WTC11 (cell line): ENCODE data around the gene MADD. TPM values are rescaled to one million over a fixed set of nuclear protein-coding genes. Genes with fewer than 3 reads are reported as not detected.

Experiments
- ATAC-seq: fragments of 200-7000 bp; cut with Tn5 transposase; 2 replicates; pipeline ENCODE4 v1.10.0; 2021; ENCODE audit warnings: mild to moderate bottlenecking, moderate library complexity
- CTCF ChIA-PET: fragments of 300-600 bp; sonication (Branson Sonifier 250); formaldehyde crosslinking; loops from one replicate; lab custom pipeline; 2021; ENCODE audit warnings: antibody characterized with exemption; lab: Charles Lee
- POLR2A ChIA-PET: fragments of 350-600 bp; sonication (Branson Sonifier 250); formaldehyde crosslinking; loops from one replicate; lab custom pipeline; 2021; ENCODE audit warnings: antibody characterized with exemption; lab: Charles Lee
- DNase-seq: peaks from one replicate; pipeline ENCODE4 v3.0.0; 2021; ENCODE audit warnings: low spot score
- H3K27ac Mint-ChIP-seq: 2 replicates; pipeline ENCODE4 v1.8.0; 2021; ENCODE audit warnings: mixed read lengths
- H3K27me3 Mint-ChIP-seq: 2 replicates; pipeline ENCODE4 v1.8.0; 2021; ENCODE audit warnings: low read depth, mild to moderate bottlenecking, moderate library complexity, mixed read lengths
- H3K36me3 Mint-ChIP-seq: 2 replicates; pipeline ENCODE4 v1.8.0; 2021; ENCODE audit warnings: mixed read lengths
- H3K4me1 Mint-ChIP-seq: 2 replicates; pipeline ENCODE4 v1.8.0; 2022; ENCODE audit warnings: mixed read lengths
- H3K4me3 Mint-ChIP-seq: 2 replicates; pipeline ENCODE4 v1.8.0; 2021; ENCODE audit warnings: mild to moderate bottlenecking, moderate library complexity, mixed read lengths
- H3K9me3 Mint-ChIP-seq: 2 replicates; pipeline ENCODE4 v1.8.0; 2021; ENCODE audit warnings: mixed read lengths
- CREM ChIP-seq: sonication (generic); formaldehyde crosslinking; IDR thresholded peaks from 2 replicates; pipeline ENCODE4 v1.8.1; 2022; ENCODE audit warnings: mild to moderate bottlenecking, missing genetic modification reagents, moderate library complexity
- E2F4 ChIP-seq: sonication (generic); formaldehyde crosslinking; IDR thresholded peaks from 2 replicates; pipeline ENCODE4 v1.8.1; 2022; ENCODE audit warnings: low read depth, mild to moderate bottlenecking, moderate library complexity, missing genetic modification reagents, borderline replicate concordance
- ESRRA ChIP-seq: sonication (generic); formaldehyde crosslinking; IDR thresholded peaks from 2 replicates; pipeline ENCODE4 v1.8.1; 2022; ENCODE audit warnings: mild to moderate bottlenecking, missing genetic modification reagents, borderline replicate concordance
- FOXJ3 ChIP-seq: sonication (generic); formaldehyde crosslinking; IDR thresholded peaks from 2 replicates; pipeline ENCODE4 v1.9.0; 2021; ENCODE audit warnings: missing genetic modification reagents, mild to moderate bottlenecking, borderline replicate concordance
- FOXK1 ChIP-seq: sonication (generic); formaldehyde crosslinking; IDR thresholded peaks from 2 replicates; pipeline ENCODE4 v1.8.0; 2022; ENCODE audit warnings: mild to moderate bottlenecking, moderate library complexity, missing genetic modification reagents
- FOXP1 ChIP-seq: sonication (generic); formaldehyde crosslinking; IDR thresholded peaks from 2 replicates; pipeline ENCODE4 v1.8.0; 2022; ENCODE audit warnings: missing genetic modification reagents, mild to moderate bottlenecking, moderate library complexity, borderline replicate concordance
- MLX ChIP-seq: sonication (generic); formaldehyde crosslinking; IDR thresholded peaks from 2 replicates; pipeline ENCODE4 v1.8.1; 2023; ENCODE audit warnings: mild to moderate bottlenecking, missing genetic modification reagents, moderate library complexity
- MYBL2 ChIP-seq: sonication (generic); formaldehyde crosslinking; IDR thresholded peaks from 2 replicates; pipeline ENCODE4 v1.8.1; 2023; ENCODE audit warnings: mild to moderate bottlenecking, moderate library complexity, missing genetic modification reagents
- NFE2L1 ChIP-seq: sonication (generic); formaldehyde crosslinking; IDR thresholded peaks from 2 replicates; pipeline ENCODE4 v1.8.1; 2023; ENCODE audit warnings: missing genetic modification reagents
- NFYB ChIP-seq: sonication (generic); formaldehyde crosslinking; conservative IDR thresholded peaks from 2 replicates; pipeline ENCODE4 v1.8.0; 2022; ENCODE audit warnings: low read depth, missing genetic modification reagents
- NR3C1 ChIP-seq: sonication (generic); formaldehyde crosslinking; conservative IDR thresholded peaks from 2 replicates; pipeline ENCODE4 v1.8.1; 2023; ENCODE audit warnings: low read depth, mild to moderate bottlenecking, missing genetic modification reagents
- OVOL2 ChIP-seq: fragments of 250-450 bp; sonication (Bioruptor Pico); IDR thresholded peaks from 2 replicates; pipeline ENCODE4 v1.9.0; 2021; ENCODE audit warnings: mild to moderate bottlenecking, borderline replicate concordance
- SOX15 ChIP-seq: fragments of 250-450 bp; sonication (Bioruptor Pico); IDR thresholded peaks from 2 replicates; pipeline ENCODE4 v1.9.0; 2021; ENCODE audit warnings: mild to moderate bottlenecking
- SP1 ChIP-seq: sonication (generic); formaldehyde crosslinking; conservative IDR thresholded peaks from 2 replicates; pipeline ENCODE4 v1.8.1; 2022; ENCODE audit warnings: missing genetic modification reagents
- ZBTB43 ChIP-seq: sonication (generic); formaldehyde crosslinking; IDR thresholded peaks from 2 replicates; pipeline ENCODE4 v1.8.1; 2023; ENCODE audit warnings: mild to moderate bottlenecking, missing genetic modification reagents
- ZNF138 ChIP-seq: sonication (generic); formaldehyde crosslinking; conservative IDR thresholded peaks from 2 replicates; pipeline ENCODE4 v1.8.1; 2022; ENCODE audit warnings: mild to moderate bottlenecking, moderate library complexity, missing genetic modification reagents
- ZNF219 ChIP-seq: sonication (generic); formaldehyde crosslinking; IDR thresholded peaks from 2 replicates; pipeline ENCODE4 v1.8.0; 2023; ENCODE audit warnings: missing genetic modification reagents, mild to moderate bottlenecking, borderline replicate concordance
- ZNF425 ChIP-seq: fragments of 250-450 bp; sonication (Bioruptor Pico); conservative IDR thresholded peaks from 2 replicates; pipeline ENCODE4 v1.9.0; 2021; ENCODE audit warnings: mild to moderate bottlenecking
- total RNA-seq: library from RNA; stranded (reverse); gene quantifications from 3 replicates; pipeline ENCODE4 v1.2.3, GENCODE V29; 2021
- TF ChIP-seq, protein P1 (sequence below): sonication (generic); formaldehyde crosslinking; IDR thresholded peaks from 2 replicates; pipeline ENCODE4 v1.8.0; 2022; ENCODE audit warnings: mild to moderate bottlenecking, missing genetic modification reagents

Gene MADD
- total RNA-seq, 1 experiment from 2014 or later: 47.5 TPM

DNA sequence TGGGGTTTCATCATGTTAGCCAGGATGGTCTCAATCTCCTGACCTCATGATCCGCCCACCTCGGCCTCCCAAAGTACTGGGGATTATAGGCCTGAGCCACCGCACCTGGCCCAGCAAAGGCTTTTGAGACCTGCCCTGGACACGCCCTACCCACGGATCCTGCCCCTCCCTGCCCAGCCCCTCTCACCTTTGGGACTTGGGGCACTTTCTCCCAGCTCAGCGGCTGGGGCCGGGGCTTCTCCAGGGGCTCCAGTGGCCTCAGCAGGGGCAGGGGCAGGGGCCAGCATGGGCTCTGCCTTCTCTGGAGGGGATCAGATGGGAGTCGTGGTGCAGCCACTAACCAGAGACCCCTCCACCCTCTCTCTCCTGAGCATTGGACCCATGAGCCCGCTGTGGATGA lies 80.4 kb downstream of the MADD start:
- DNase-seq (no peak), ATAC-seq (no peak)
- Mint-ChIP-seq H3K4me1 (peaks cover 13% of the 10 kb centered on the region), H3K27me3 (no peaks in the 10 kb centered on the region), H3K9me3 (no peaks in the 10 kb centered on the region), H3K27ac (no peak overlapping the region), H3K36me3 (no peaks in the 10 kb centered on the region), H3K4me3 (no peak overlapping the region)
- ChIA-PET POLR2A (interaction anchor here (0.7 kb wide), 1 partner anchor 93 kb away, joined by 4 read pairs; the partner anchor contains the start of gene NR1H3), CTCF (interaction anchor here (1.0 to 1.4 kb wide), 3 partner anchors 24 to 93 kb away, joined by 3 to 6 read pairs (median 3); partner anchors contain the start of gene NR1H3)
- TF ChIP-seq NR3C1 (CRISPR knock-in tag) (no peak), CREM (CRISPR knock-in tag) (no peak)

GRCh38 chr11:47351156-47352126 lies 81.5 kb downstream of the MADD start:
- H3K4me3 Mint-ChIP-seq: no peak overlapping the region
- CTCF ChIA-PET: interaction anchor here (1.2 to 1.4 kb wide), 3 partner anchors 92 to 118 kb away, joined by 3 to 4 read pairs (median 3); partner anchors contain the start of gene NR1H3

DNA sequence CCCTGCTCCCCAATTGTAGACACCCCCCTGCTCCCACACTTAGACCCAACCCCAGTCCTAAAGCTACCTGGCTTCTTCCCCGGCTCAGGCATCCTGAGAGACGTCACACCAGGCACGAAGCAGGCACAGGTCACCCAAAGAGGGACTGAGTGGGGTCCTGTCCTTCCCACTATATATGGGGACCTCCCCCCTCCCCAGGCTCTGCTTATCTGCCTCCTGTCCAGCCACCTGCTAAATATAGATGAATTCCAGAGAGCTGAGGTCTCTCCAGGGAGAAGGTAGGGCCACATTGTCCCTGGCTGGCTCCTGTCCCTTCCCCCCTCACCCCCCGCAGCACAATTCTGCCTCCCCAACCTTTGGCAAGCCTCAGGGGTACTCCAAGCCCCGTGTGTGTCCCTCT lies 82.6 kb downstream of the MADD start, which contains the start of gene MYBPC3:
MYBPC3 (minus strand) TSS at position 147 of the 400 bp plus-strand sequence; CDS start at position 92, 55 bp downstream.
- H3K36me3 Mint-ChIP-seq: no peaks in the 10 kb centered on the region
- DNase-seq: no peak
- ChIA-PET CTCF (interaction anchor here (1.2 kb wide), 1 partner anchor 119 kb away, joined by 3 read pairs; no protein-coding TSS in a partner anchor), POLR2A (no interaction called here)
- TF ChIP-seq MYBL2 (no peak), FOXJ3 (CRISPR knock-in tag) (no peak), E2F4 (CRISPR knock-in tag) (no peak)
- no peaks in the 10 kb centered on the region for H3K27me3 Mint-ChIP-seq
- no peak within 1 kb of the TSS for H3K27ac Mint-ChIP-seq
- ATAC-seq: no peak
- no peaks in the 10 kb centered on the region for H3K9me3 Mint-ChIP-seq
- H3K4me3 Mint-ChIP-seq: no peak within 1 kb of the TSS
- peaks cover 13% of the 10 kb centered on the region for H3K4me1 Mint-ChIP-seq

More at GRCh38 chr11:47351156-47352126, 81.5 kb downstream of the MADD start:
- POLR2A ChIA-PET: no interaction called here
- DNase-seq: no peak
- ATAC-seq: no peak
- Mint-ChIP-seq H3K4me1 (peaks cover 13% of the 10 kb centered on the region), H3K36me3 (no peaks in the 10 kb centered on the region)
- TF ChIP-seq MLX (CRISPR knock-in tag): no peak
- no peak for TF ChIP-seq MYBL2
- TF ChIP-seq NFE2L1: no peak
- TF ChIP-seq ESRRA: peak; percentile 87; the same call in 1 of the 2 replicates
- TF ChIP-seq, all 79 proteins: peak for 1
- Mint-ChIP-seq H3K27ac (peak overlapping the region; percentile 41; the same call in 1 of the 2 replicates), H3K27me3 (no peaks in the 10 kb centered on the region), H3K9me3 (no peaks in the 10 kb centered on the region)

DNA sequence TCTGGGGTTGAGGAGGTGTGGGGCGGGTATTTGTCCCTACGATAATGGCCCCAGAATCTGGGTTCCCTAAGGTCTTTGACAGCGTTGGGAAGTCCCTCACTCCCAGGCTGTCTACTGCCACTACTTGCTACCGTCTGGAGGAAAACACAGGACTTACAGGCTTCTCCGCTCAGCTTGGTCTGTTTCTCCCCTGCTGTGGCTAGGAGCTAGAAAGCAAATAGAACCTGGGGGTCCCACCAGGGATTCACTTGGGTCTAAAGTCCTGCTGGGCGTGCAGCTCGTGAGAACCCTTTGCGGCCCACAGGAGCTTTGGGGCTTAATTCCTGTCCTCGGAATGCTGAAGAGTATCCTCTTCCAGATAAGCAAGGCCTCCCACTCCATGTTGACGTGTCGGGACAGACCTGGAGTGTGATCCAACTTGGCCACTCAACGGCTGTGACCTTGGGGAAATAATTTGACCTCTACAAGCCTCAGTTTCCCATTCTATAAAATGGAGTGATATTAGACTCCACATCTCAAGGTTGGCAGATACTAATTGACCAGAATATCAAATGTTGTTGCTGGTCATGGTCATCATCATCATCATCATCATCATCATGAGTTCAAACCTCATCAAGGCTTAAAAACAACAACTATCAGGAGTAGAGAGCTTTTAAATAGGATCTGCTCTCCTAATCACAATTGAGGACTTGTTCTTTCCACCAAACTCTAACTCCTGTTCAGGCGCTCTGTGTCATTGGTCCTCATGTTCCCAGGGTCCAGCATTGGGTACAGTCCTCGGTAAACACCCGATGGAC lies 84.2 kb downstream of the MADD start:
- no peaks in the 10 kb centered on the region for H3K27me3 Mint-ChIP-seq
- CTCF ChIA-PET: interaction anchor here (0.5 to 2.6 kb wide), 17 partner anchors 18 to 1145 kb away, joined by 3 to 67 read pairs (median 6); partner anchors contain the start of genes MADD and NR1H3
- no peak overlapping the region for H3K27ac Mint-ChIP-seq
- H3K4me3 Mint-ChIP-seq: peak overlapping the region; percentile 78
- POLR2A ChIA-PET: interaction anchor here (1.2 kb wide), 1 partner anchor 95 kb away, joined by 5 read pairs; no protein-coding TSS in a partner anchor
- DNase-seq (no peak), ATAC-seq (no peak)
- peaks cover 13% of the 10 kb centered on the region for H3K4me1 Mint-ChIP-seq
- no peaks in the 10 kb centered on the region for H3K9me3 Mint-ChIP-seq
- no peaks in the 10 kb centered on the region for H3K36me3 Mint-ChIP-seq
- TF ChIP-seq, protein P1, sequence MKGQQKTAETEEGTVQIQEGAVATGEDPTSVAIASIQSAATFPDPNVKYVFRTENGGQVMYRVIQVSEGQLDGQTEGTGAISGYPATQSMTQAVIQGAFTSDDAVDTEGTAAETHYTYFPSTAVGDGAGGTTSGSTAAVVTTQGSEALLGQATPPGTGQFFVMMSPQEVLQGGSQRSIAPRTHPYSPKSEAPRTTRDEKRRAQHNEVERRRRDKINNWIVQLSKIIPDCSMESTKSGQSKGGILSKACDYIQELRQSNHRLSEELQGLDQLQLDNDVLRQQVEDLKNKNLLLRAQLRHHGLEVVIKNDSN (CRISPR knock-in tag): no peak
- TF ChIP-seq NR3C1 (CRISPR knock-in tag) (no peak), ZNF138 (no peak), OVOL2 (CRISPR knock-in tag) (no peak), FOXK1 (no peak), NFE2L1 (no peak), FOXP1 (no peak), ZNF219 (CRISPR knock-in tag) (no peak), ZBTB43 (CRISPR knock-in tag) (no peak), SP1 (CRISPR knock-in tag) (no peak), SOX15 (CRISPR knock-in tag) (no peak), ZNF425 (CRISPR knock-in tag) (no peak), NFYB (CRISPR knock-in tag) (no peak)
